HG03139 (cell line): ENCODE results near the gene SPDYE5.
"Not testable (repeated sequence)": the region's sequence is repeated elsewhere in the genome, so short reads cannot be mapped to it uniquely, and the experiment has no call there.

Source experiments
- ATAC-seq: cut with Tn5 transposase; IDR thresholded peaks from one replicate; pipeline ENCODE4 v1.9.1; 2021; ENCODE audit not compliant: unreplicated experiment

Gene SPDYE5

GRCh38 chr7:75492020-75492419 lies at the start of gene SPDYE5:
Gene SPDYE5, plus strand, starts transcription at chr7:75492320. Its CDS starts 1,728 bp downstream, at chr7:75494048.
- not testable (repeated sequence) for ATAC-seq

DNA sequence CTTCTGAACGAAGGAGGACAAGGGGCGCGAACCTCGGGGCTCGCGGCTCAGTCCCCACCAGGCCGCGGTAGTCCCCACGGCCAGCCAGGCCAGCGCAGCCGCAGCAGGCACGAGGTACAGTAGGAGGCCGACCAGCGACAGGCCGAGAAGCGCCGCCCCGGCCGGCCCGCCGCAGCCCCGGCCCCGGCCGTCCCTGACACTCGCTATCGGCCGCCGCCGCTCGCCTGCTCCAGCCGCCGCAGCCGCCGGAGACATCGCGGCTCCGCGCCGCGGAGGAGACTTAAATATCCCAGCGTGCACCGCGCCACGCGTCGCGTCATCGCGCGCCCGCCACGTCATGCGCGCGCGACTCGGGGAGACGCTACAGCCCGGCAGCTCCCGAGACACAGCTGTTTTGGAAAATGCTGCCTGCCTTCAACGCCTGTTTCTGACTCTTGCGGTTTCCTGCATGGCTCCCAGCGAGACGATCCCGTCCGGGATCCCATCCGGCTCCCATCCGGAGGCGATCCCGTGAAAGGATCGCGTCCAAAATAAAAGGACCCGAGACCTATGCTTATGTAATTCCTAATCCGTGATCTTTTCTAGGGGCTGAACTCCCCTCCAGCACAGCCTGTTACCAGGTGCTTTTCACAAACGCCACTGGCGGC lies 49.5 kb upstream of the SPDYE5 start:
- ATAC-seq = peak; percentile 80

DNA sequence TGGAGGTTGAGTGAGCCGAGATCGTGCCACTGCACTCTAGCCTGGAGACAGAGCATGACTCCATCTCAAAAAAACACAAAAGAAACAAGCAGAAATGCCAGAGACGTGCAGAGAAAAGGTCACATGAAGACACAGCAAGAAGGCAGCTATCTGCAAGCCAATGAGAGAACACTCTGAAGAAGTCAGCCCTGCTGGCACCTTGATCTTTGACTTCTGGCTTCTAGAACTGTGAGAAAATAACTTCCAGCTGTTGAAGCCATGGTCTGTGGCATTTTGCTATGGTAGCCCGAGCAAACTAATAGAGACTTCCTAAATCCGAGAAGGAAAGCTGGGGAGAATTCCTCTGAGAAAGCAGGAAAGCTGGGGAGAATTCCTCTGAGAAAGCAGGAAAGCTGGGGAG lies 42.2 kb upstream of the SPDYE5 start:
- not testable (repeated sequence) for ATAC-seq

DNA sequence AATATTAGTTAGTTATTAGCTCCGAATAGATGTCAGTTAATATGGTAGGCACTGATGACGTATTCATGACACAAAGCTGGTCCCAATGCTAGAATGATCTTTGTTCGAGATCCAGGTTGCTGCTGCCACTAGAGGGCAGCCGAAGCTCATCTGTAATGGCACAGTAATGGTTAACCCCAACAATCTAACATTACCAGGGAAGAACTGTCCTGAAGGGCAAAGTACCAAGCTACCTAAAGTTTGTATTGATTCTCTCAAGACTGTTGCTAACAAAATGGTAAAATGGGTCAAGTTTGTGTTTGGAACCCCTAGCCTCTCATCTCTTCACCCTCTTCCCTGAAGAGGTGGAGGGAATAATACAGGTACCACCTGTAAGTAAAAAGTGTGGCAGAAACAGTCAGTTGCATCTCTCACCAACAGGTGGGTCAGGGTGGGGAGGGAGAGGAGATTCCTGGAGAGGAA lies 39.6 kb upstream of the SPDYE5 start:
- ATAC-seq = peak; percentile 81

DNA sequence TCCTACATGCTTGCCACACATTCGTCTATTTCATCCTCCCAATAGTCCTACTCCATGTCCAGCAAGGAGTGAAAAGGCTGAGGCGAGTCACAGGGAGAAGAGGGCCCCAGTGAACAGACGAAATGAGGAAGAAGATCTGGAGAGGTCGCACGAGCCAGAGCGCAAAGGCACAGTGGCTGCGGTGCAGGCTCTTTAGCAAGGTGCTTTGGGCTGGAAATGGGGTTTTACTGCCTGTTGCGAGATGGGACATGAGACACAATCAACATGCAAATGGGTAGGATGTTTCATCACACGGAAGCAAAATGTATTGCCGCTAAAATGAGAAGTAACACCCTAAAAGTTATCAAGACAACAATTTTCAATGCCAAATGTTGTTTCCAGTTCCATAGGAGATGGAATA lies 35.7 kb upstream of the SPDYE5 start:
- not testable (repeated sequence) for ATAC-seq

- ATAC-seq = not testable (repeated sequence)
These were observed 34.1 kb upstream of the SPDYE5 start for GRCh38 chr7:75458034-75458433.

GRCh38 chr7:75460541-75460940 lies 31.6 kb upstream of the SPDYE5 start:
- not testable (repeated sequence) for ATAC-seq

DNA sequence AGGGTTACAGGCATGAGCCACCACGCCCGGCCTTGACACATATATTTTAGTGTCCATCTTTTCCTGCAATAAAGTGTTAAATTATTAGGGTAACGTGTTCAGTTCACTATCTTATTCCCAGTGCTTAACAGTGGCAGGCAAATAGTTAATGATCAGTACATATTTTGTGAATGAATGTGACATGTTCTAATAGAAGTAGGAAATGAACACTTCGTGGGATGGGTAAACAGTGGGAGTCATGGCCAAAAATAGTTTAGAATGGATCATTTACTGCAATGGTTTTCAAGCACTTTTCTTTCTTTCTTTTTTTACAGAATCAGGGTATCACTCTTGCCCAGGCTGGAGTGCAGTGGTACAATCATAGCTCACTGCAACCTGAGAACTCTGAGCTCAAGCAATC lies 22.0 kb upstream of the SPDYE5 start:
- not testable (repeated sequence) for ATAC-seq

DNA sequence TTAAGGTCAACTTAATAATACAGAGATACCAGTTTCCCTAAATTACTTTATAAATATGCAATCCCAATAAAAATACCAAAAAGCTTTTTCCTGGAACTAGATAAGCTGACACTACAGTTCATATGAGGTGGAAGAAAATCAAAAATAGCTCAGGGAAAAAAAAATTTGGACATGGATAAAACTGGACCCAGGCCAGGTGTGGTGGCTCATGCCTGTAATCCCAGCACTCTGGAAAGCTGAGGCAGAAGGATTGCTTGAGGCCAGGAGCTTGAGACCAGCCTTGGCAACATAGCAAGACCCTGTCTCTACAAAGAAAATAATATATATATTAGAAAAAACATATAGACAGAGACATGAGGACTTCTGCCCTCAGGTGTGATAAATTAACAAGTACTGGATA lies 14.7 kb upstream of the SPDYE5 start:
- ATAC-seq = not testable (repeated sequence)

DNA sequence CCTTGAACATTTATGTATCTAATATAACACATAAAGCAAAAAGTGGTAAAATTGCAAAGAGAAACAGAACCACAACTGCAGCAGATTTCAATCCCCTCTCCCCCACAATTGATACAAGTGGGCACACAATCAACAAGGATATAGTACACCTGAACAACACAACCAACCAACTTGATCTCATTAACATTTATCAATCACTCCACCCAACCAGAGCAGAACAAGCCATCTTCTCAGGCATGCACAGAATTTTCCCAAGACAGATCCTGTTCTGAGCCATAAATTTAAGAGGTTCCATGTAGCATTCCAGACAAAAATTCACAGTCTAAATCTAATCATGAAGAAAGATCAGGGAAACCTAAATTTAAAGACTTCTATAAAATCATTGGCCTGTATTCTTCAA lies 11.8 kb upstream of the SPDYE5 start:
- not testable (repeated sequence) for ATAC-seq

DNA sequence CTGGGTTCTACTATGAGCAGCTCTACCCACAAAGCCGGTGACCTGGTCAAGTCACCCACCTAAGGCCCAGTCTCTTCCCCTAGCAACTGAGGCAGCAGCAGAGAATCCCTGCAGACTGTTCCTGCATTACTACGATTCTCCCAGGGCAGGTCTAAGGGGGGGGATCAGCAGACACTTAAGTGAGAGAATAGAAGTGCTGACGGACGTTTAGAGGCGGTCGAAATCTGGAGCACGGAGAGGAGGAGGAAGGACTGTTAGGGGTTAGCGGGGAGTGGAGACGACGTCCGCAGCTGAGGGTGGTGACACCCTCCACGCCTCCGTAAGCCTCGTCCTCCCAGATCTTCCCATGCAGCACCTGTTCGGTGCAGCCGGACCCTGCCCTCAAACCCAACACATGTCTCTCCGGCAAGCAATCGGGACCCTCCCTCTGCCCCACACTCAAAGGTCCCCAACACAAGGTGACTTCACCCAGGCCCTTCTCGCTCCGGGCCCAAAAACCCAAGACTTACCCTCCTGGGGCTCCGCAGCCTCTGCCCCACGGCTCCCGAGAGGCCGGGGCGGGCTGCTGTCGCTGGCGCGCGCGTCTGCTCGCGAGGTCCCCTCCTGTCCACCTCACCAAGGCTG lies 6.7 kb upstream of the SPDYE5 start:
- ATAC-seq = not testable (repeated sequence)

DNA sequence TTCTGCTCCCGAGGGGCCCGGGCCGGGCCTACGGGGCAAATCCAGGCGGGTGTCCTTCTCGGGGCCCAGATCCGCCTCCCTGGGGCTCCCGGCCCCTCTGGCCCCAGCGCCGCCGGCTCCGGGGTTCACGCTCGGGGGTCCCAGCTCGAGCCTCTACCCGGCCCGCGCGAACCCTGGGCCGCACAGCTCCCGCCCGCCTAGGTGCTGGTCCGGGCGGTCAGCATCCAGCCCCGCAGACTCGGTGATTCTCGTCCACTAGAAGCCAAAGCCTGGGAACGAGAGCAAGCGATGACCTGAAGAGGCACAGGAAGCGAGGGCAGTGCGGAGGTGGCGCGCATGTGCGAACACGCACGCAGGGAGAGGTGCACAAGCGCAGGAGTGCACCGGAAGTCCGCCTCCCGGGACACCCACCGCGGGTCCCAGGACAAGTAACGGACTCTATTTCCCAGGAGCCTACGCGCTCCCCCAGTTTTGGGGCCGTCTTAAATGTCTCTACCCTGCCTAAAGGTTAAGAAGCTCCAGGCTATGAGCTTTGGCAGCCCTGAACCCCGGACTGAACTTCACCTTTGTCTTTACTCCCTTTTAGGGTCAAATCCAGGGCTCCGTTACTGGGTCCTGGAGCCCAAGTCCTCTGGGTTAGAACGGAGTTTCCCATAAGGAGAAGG lies 6.0 kb upstream of the SPDYE5 start, which contains the start of gene POM121C:
Gene POM121C, minus strand, starts transcription at position 321 of the 665 bp plus-strand sequence. CDS start 44,803 bp downstream, outside the sequence.
- ATAC-seq = peak; percentile 97

DNA sequence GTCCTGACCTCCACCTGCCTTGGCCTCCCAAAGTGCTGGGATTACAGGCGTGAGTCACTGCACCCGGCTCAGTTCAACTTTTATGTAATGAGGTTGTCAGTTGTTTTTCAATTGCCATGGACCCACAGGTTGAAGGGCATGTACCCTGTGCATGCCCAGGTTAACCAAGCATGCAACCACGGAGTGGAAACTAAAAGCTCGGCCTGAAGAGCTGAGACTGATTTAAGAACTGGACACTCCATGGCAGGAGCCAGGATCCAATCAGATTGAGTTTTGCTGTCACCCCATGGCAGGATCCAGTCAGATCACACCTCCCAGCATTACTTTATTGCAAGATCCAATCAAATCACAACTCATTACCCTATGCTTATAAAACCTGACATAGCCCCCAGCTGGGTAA lies 16.9 kb downstream of the SPDYE5 start:
- ATAC-seq = not testable (repeated sequence)

GRCh38 chr7:75518842-75519241 lies 26.7 kb downstream of the SPDYE5 start:
- not testable (repeated sequence) for ATAC-seq

GRCh38 chr7:75521727-75522126 lies 29.6 kb downstream of the SPDYE5 start:
- ATAC-seq = not testable (repeated sequence)

DNA sequence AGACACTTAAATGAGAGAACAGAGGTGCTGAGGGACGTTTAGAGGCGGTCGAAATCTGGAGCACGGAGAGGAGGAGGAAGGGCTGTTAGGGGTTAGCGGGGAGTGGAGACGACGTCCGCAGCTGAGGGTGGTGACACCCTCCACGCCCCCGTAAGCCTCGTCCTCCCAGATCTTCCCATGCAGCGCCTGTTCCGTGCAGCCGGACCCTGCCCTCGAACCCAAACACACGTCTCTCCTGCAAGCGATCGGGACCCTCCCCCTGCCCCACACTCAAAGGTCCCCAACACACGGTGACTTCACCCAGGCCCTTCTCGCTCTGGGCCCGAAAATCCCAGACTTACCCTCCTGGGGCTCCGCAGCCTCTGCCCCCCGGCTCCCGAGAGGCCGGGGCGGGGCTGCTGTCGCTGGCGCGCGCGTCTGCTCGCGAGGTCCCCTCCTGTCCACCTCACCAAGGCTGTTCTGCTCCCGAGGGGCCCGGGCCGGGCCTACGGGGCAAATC lies 35.2 kb downstream of the SPDYE5 start:
- ATAC-seq = not testable (repeated sequence)

- no peak for ATAC-seq
These were observed 39.3 kb downstream of the SPDYE5 start for GRCh38 chr7:75531359-75531821.

GRCh38 chr7:75532639-75533038 lies 40.5 kb downstream of the SPDYE5 start:
- ATAC-seq = no peak

- ATAC-seq = no peak
These were observed 41.8 kb downstream of the SPDYE5 start for GRCh38 chr7:75533926-75534325.

DNA sequence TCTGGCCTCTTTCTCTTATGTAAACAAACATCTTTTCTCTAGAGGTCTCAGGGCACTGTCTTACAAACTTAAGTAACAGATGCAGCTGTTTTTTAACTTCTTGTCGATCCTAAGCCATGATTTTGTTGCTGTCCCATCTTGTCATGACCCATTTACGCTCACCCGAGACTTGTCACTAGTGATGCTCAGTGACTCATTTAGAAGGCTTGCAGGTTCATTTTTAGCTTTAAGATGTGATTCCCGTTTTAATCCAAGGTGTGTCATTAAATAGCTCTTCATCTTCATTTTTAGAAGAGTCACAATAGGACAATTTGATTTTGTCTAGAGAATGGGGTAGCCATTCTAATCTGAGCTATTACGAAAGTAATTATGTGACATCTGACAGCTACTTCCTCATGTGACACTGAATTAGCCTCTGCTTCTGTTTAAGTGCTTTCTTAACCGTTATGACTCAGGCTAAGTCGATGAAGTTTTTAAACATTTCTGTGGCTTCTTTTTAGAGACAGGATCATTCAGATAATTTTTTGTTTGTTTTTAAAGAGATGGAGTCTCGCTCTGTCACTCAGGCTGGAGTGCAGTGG lies 42.7 kb downstream of the SPDYE5 start:
- no peak for ATAC-seq

GRCh38 chr7:75536491-75536890 lies 44.4 kb downstream of the SPDYE5 start:
- no peak for ATAC-seq
